Measurements from ENCODE around the gene UCK2. TPM values are rescaled to one million over a fixed set of nuclear protein-coding genes. Genes with fewer than 3 reads are reported as not detected.
A peak's percentile ranks its signal among the peaks of the same experiment; 100 is the strongest.

Gene UCK2
- total and polyA plus RNA-seq, 2 donors (not counting 3 experiments of a cell fraction or from before 2014, with no cell fraction given): 62.3 to 74.7 TPM

- no peaks in the 10 kb centered on the region for H3K36me3 ChIP-seq (ENCODE audit: control insufficient read depth in 2 of 2, extremely low read depth in 1 of 2, insufficient read depth in 2 of 2, low read length in 2 of 2)
- ChIA-PET CTCF (interaction anchor here (1.1 kb wide), 1 partner anchor 24 kb away, joined by 3 read pairs; no protein-coding TSS in a partner anchor), POLR2A (no interaction called here)
- BruUV-seq (replicated peaks): no TSS peak
- intact Hi-C loops (cut with micrococcal nuclease) (no loop called here), dilution Hi-C loops (cut with MboI; ENCODE audit: extremely low pct_ligation_motif_present, low sequenced_read_pairs) (no loop called here)
- FAIRE-seq (peak; percentile 4), DNase-seq (ENCODE audit: low read depth, low spot score) (no peak)
- no peaks in the 10 kb centered on the region for H4K20me1 ChIP-seq (replicated peaks; ENCODE audit: control insufficient read depth, extremely low read depth, insufficient read depth, low read length)
- H3K9ac ChIP-seq (replicated peaks; ENCODE audit: extremely low read depth, insufficient read depth, low read length): no peak overlapping the region
- no peak overlapping the region for H3K27ac ChIP-seq (ENCODE audit: insufficient read depth, low read depth, low read length)
- no peaks in the 10 kb centered on the region for H3K27me3 ChIP-seq (ENCODE audit: control insufficient read depth in 2 of 2, insufficient read depth in 2 of 2, low read length in 2 of 2)
- H3K79me2 ChIP-seq (ENCODE audit: control insufficient read depth, insufficient read depth, low read length): peaks cover 96% of the 10 kb centered on the region
- H3K9me3 ChIP-seq (replicated peaks; ENCODE audit: control insufficient read depth, insufficient read depth, low read length): no peaks in the 10 kb centered on the region
- H3K4me2 ChIP-seq (ENCODE audit: insufficient read depth, low read length): no peak overlapping the region
- no peaks in the 10 kb centered on the region for H3K4me1 ChIP-seq (ENCODE audit: control insufficient read depth, extremely low read depth, insufficient read depth, low read length)
- no peak overlapping the region for H3K4me3 ChIP-seq (replicated peaks in 1 of 3; ENCODE audit: insufficient read depth in 1 of 3, low read depth in 1 of 3, low read length in 3 of 3)
- no peaks in the 10 kb centered on the region for H3K9me1 ChIP-seq (replicated peaks; ENCODE audit: control insufficient read depth, extremely low read depth, insufficient read depth, low read length)
- H2AFZ ChIP-seq (ENCODE audit: low read depth, low read length): no peak overlapping the region
- no peak for TF ChIP-seq MYC (IDR thresholded peaks at IDR 0.05; ENCODE audit: low read depth, low read length)
- TF ChIP-seq FOS (IDR thresholded peaks at IDR 0.05; ENCODE audit: borderline replicate concordance, insufficient read depth, low read length): no peak
These were observed 35.9 kb downstream of the UCK2 start for GRCh38 chr1:165863346-165863745.

GRCh38 chr1:165865633-165866340 lies 38.4 kb downstream of the UCK2 start:
- Histone ChIP-seq H3K4me2 (ENCODE audit: insufficient read depth, low read length) (no peak overlapping the region), H2AFZ (ENCODE audit: low read depth, low read length) (no peak overlapping the region), H3K36me3 (ENCODE audit: control insufficient read depth in 2 of 2, extremely low read depth in 1 of 2, insufficient read depth in 2 of 2, low read length in 2 of 2) (no peaks in the 10 kb centered on the region), H3K9ac (replicated peaks; ENCODE audit: extremely low read depth, insufficient read depth, low read length) (no peak overlapping the region), H3K4me1 (ENCODE audit: control insufficient read depth, extremely low read depth, insufficient read depth, low read length) (peaks cover 3% of the 10 kb centered on the region), H3K27me3 (ENCODE audit: control insufficient read depth in 2 of 2, insufficient read depth in 2 of 2, low read length in 2 of 2) (no peaks in the 10 kb centered on the region), H3K9me1 (replicated peaks; ENCODE audit: control insufficient read depth, extremely low read depth, insufficient read depth, low read length) (peaks cover 2% of the 10 kb centered on the region), H3K27ac (ENCODE audit: insufficient read depth, low read depth, low read length) (no peak overlapping the region), H4K20me1 (replicated peaks; ENCODE audit: control insufficient read depth, extremely low read depth, insufficient read depth, low read length) (no peaks in the 10 kb centered on the region), H3K4me3 (replicated peaks in 1 of 3; ENCODE audit: insufficient read depth in 1 of 3, low read depth in 1 of 3, low read length in 3 of 3) (no peak overlapping the region), H3K79me2 (ENCODE audit: control insufficient read depth, insufficient read depth, low read length) (peaks cover 94% of the 10 kb centered on the region), H3K9me3 (replicated peaks; ENCODE audit: control insufficient read depth, insufficient read depth, low read length) (no peaks in the 10 kb centered on the region)
- intact Hi-C loops (cut with micrococcal nuclease) (no loop called here), dilution Hi-C loops (cut with MboI; ENCODE audit: extremely low pct_ligation_motif_present, low sequenced_read_pairs) (no loop called here)
- FAIRE-seq (no peak), DNase-seq (ENCODE audit: low read depth, low spot score) (no peak)
- POLR2A ChIA-PET: no interaction called here
- BruUV-seq (replicated peaks): no TSS peak
- CTCF ChIA-PET: interaction anchor here (1.1 kb wide), 1 partner anchor 19 kb away, joined by 3 read pairs; no protein-coding TSS in a partner anchor
- no peak for TF ChIP-seq EZH2 (IDR thresholded peaks at IDR 0.05; ENCODE audit: borderline replicate concordance, low read depth, low read length, severe bottlenecking)
- TF ChIP-seq JUN (IDR thresholded peaks at IDR 0.05; ENCODE audit: borderline replicate concordance, insufficient read depth, insufficient read length, low read depth): no peak
- TF ChIP-seq POLR2AphosphoS5 (IDR thresholded peaks at IDR 0.05; ENCODE audit: insufficient read depth, low read depth, low read length): no peak
- TF ChIP-seq FOS (IDR thresholded peaks at IDR 0.05; ENCODE audit: borderline replicate concordance, insufficient read depth, low read length): no peak
- no peak for TF ChIP-seq POLR2A (IDR thresholded peaks at IDR 0.05; ENCODE audit: low read depth, low read length)
- no peak for TF ChIP-seq MYC (IDR thresholded peaks at IDR 0.05; ENCODE audit: low read depth, low read length)
- TF ChIP-seq GATA2 (IDR thresholded peaks at IDR 0.05; ENCODE audit: insufficient read depth, insufficient read length, low read depth, low read length): no peak
- no peak for TF ChIP-seq CTCF (IDR thresholded peaks at IDR 0.05; ENCODE audit: extremely low read depth in 1 of 2, insufficient read depth in 1 of 2, low read depth in 1 of 2, low read length in 2 of 2)
- TF ChIP-seq, protein P1, sequence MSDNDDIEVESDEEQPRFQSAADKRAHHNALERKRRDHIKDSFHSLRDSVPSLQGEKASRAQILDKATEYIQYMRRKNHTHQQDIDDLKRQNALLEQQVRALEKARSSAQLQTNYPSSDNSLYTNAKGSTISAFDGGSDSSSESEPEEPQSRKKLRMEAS (IDR thresholded peaks at IDR 0.05; ENCODE audit: insufficient read depth, insufficient read length): no peak
